KOPT-K1 (cell line): ENCODE measurements around the gene FAM53B.

Experiments used
- H3K27ac ChIP-seq: fragments of 200-600 bp; sonication (generic); 2 replicates; pipeline ENCODE4 v1.5.1; 2016; ENCODE audit warnings: antibody characterized with exemption, mild to moderate bottlenecking, low read depth, low read length; ENCODE audit not compliant: poor library complexity, severe bottlenecking
- H3K36me3 ChIP-seq: fragments of 200-600 bp; sonication (generic); 2 replicates; pipeline ENCODE4 v1.5.1; 2017; ENCODE audit warnings: antibody characterized with exemption, mild to moderate bottlenecking, low read length, moderate library complexity; ENCODE audit not compliant: insufficient read depth
- H3K9me3 ChIP-seq: fragments of 200-600 bp; sonication (generic); 2 replicates; pipeline ENCODE4 v1.5.1; 2017; ENCODE audit warnings: antibody characterized with exemption, low read length, mild to moderate bottlenecking; ENCODE audit not compliant: insufficient read depth, poor library complexity, severe bottlenecking

Gene FAM53B

GRCh38 chr10:124599588-124600050 lies 144.6 kb downstream of the FAM53B start:
- Histone ChIP-seq H3K27ac (peak overlapping the region; percentile 38), H3K9me3 (no peaks in the 10 kb centered on the region), H3K36me3 (no peaks in the 10 kb centered on the region)

- Histone ChIP-seq H3K9me3 (no peaks in the 10 kb centered on the region), H3K36me3 (no peaks in the 10 kb centered on the region), H3K27ac (peak overlapping the region; percentile 38)
These were observed 145.2 kb downstream of the FAM53B start for GRCh38 chr10:124598773-124599587.

- H3K9me3 ChIP-seq = no peaks in the 10 kb centered on the region
- H3K36me3 ChIP-seq = no peaks in the 10 kb centered on the region
- H3K27ac ChIP-seq = peak overlapping the region; percentile 43
These were observed 146.0 kb downstream of the FAM53B start for GRCh38 chr10:124598196-124598595.

GRCh38 chr10:124597846-124598165 lies 146.4 kb downstream of the FAM53B start:
- Histone ChIP-seq H3K9me3 (no peaks in the 10 kb centered on the region), H3K36me3 (no peaks in the 10 kb centered on the region), H3K27ac (peak overlapping the region; percentile 43)

- H3K27ac ChIP-seq = peak overlapping the region; percentile 43
- no peaks in the 10 kb centered on the region for H3K36me3 ChIP-seq
- no peaks in the 10 kb centered on the region for H3K9me3 ChIP-seq
These were observed 147.0 kb downstream of the FAM53B start for GRCh38 chr10:124596962-124597845.

- Histone ChIP-seq H3K9me3 (no peaks in the 10 kb centered on the region), H3K27ac (no peak overlapping the region), H3K36me3 (no peaks in the 10 kb centered on the region)
These were observed 147.9 kb downstream of the FAM53B start for GRCh38 chr10:124596116-124596785.

GRCh38 chr10:124595143-124595883 lies 148.9 kb downstream of the FAM53B start:
- Histone ChIP-seq H3K27ac (peak overlapping the region; percentile 2), H3K9me3 (no peaks in the 10 kb centered on the region), H3K36me3 (no peaks in the 10 kb centered on the region)

- no peaks in the 10 kb centered on the region for H3K36me3 ChIP-seq
- no peak overlapping the region for H3K27ac ChIP-seq
These were observed 149.9 kb downstream of the FAM53B start for GRCh38 chr10:124594240-124594639.

GRCh38 chr10:124593431-124593985 lies 150.7 kb downstream of the FAM53B start:
- no peaks in the 10 kb centered on the region for H3K9me3 ChIP-seq
- no peaks in the 10 kb centered on the region for H3K36me3 ChIP-seq
- H3K27ac ChIP-seq = no peak overlapping the region

More at GRCh38 chr10:124594240-124594639, 149.9 kb downstream of the FAM53B start:
- H3K9me3 ChIP-seq = no peaks in the 10 kb centered on the region

- H3K27ac ChIP-seq = no peak overlapping the region
- no peaks in the 10 kb centered on the region for H3K9me3 ChIP-seq
These were observed 151.3 kb downstream of the FAM53B start for GRCh38 chr10:124592736-124593430.

GRCh38 chr10:124592101-124592500 lies 152.1 kb downstream of the FAM53B start:
- Histone ChIP-seq H3K27ac (no peak overlapping the region), H3K36me3 (no peaks in the 10 kb centered on the region)

More at GRCh38 chr10:124592736-124593430, 151.3 kb downstream of the FAM53B start:
- no peaks in the 10 kb centered on the region for H3K36me3 ChIP-seq

GRCh38 chr10:124591123-124591495 lies 153.1 kb downstream of the FAM53B start:
- Histone ChIP-seq H3K27ac (no peak overlapping the region), H3K9me3 (no peaks in the 10 kb centered on the region), H3K36me3 (no peaks in the 10 kb centered on the region)

More at GRCh38 chr10:124592101-124592500, 152.1 kb downstream of the FAM53B start:
- no peaks in the 10 kb centered on the region for H3K9me3 ChIP-seq

- Histone ChIP-seq H3K36me3 (no peaks in the 10 kb centered on the region), H3K27ac (no peak overlapping the region), H3K9me3 (no peaks in the 10 kb centered on the region)
These were observed 153.7 kb downstream of the FAM53B start for GRCh38 chr10:124590216-124591122.
